T-cell (primary cell): Measurements from ENCODE around the gene ILDR2. TPM values are rescaled to one million over a fixed set of nuclear protein-coding genes. Genes with fewer than 3 reads are reported as not detected.

ENCODE experiments used
- ATAC-seq, 4 experiments: fragments of 200-7000 bp in 3 of 4; fragments of 150-1000 bp in 1 of 4; cut with Tn5 transposase; replicated peaks in 1 of 4; 1 replicate in 3 of 4; 2 replicates in 1 of 4; pipeline ENCODE4 v1.10.0; 2021; ENCODE audit warnings: moderate library complexity in 3 of 4, mild to moderate bottlenecking in 2 of 4, moderate number of reproducible peaks in 1 of 4
- CTCF ChIA-PET, 2 donors: fragments of 300-600 bp; sonication (Branson Sonifier 250); formaldehyde crosslinking; loops; one replicate each; lab custom pipeline; 2022; ENCODE audit warnings: antibody characterized with exemption in 2 of 2; lab: Charles Lee
- POLR2A ChIA-PET, 2 donors: fragments of 300-600 bp; sonication (Branson Sonifier 250); formaldehyde crosslinking; loops; one replicate each; lab custom pipeline; 2022; ENCODE audit warnings: antibody characterized with exemption in 2 of 2; lab: Charles Lee
- DNase-seq, 35 experiments: peaks; one replicate each; pipeline versions ENCODE4 v3.0.0 to v3.0.0-alpha.2; 2013 to 2023
- H3K27ac ChIP-seq: one replicate; pipeline ENCODE4 v1.5.1; 2013; ENCODE audit warnings: low read length
- H3K27me3 ChIP-seq, 2 experiments: replicated peaks in 1 of 2; 1 replicate in 1 of 2; 2 replicates in 1 of 2; pipeline versions ENCODE4 v1.6.1 to v1.7.0; 2013; ENCODE audit warnings: low read length in 1 of 2, mixed read lengths in 1 of 2; ENCODE audit not compliant: control insufficient read depth in 2 of 2, insufficient read depth in 2 of 2; ENCODE audit errors: extremely low read depth in 1 of 2
- H3K36me3 ChIP-seq, 2 donors: 1 replicate in 1 of 2; 2 replicates in 1 of 2; pipeline versions ENCODE4 v1.6.1 to v1.7.0; 2013; ENCODE audit warnings: low read length in 1 of 2; ENCODE audit not compliant: control insufficient read depth in 2 of 2, insufficient read depth in 1 of 2; ENCODE audit errors: extremely low read depth in 1 of 2
- H3K4me1 ChIP-seq, 2 experiments: 1 replicate in 1 of 2; 2 replicates in 1 of 2; pipeline versions ENCODE4 v1.6.1 to v1.7.0; 2013; ENCODE audit warnings: low read length in 2 of 2, mixed read lengths in 1 of 2; ENCODE audit not compliant: insufficient read depth in 2 of 2, control insufficient read depth in 1 of 2; ENCODE audit errors: extremely low read depth in 1 of 2
- H3K4me3 ChIP-seq, 2 donors: 1 replicate in 1 of 2; 2 replicates in 1 of 2; pipeline versions ENCODE4 v1.5.1 to v1.7.0; 2013; ENCODE audit warnings: mild to moderate bottlenecking in 2 of 2, low read length in 1 of 2, moderate library complexity in 1 of 2; ENCODE audit not compliant: control insufficient read depth in 1 of 2; ENCODE audit errors: extremely low read depth in 1 of 2
- H3K9me3 ChIP-seq: 2 replicates; pipeline ENCODE4 v1.7.0; 2013
- H3K27ac Mint-ChIP-seq, 2 donors: one replicate each; pipeline ENCODE4 v1.8.0; 2020 to 2021; ENCODE audit warnings: mild to moderate bottlenecking in 2 of 2, mixed read lengths in 2 of 2
- H3K27me3 Mint-ChIP-seq, 2 donors: one replicate each; pipeline ENCODE4 v1.8.0; 2021 to 2022; ENCODE audit warnings: mixed read lengths in 2 of 2
- H3K36me3 Mint-ChIP-seq: one replicate; pipeline ENCODE4 v1.8.0; 2021; ENCODE audit warnings: mixed read lengths
- H3K4me1 Mint-ChIP-seq, 3 donors: one replicate each; pipeline ENCODE4 v1.8.0; 2020 to 2022; ENCODE audit warnings: mixed read lengths in 3 of 3, mild to moderate bottlenecking in 1 of 3
- H3K4me3 Mint-ChIP-seq, 3 donors: one replicate each; pipeline ENCODE4 v1.8.0; 2020 to 2022; ENCODE audit warnings: mild to moderate bottlenecking in 3 of 3, mixed read lengths in 3 of 3, moderate library complexity in 3 of 3
- H3K9me3 Mint-ChIP-seq, 3 donors: one replicate each; pipeline ENCODE4 v1.8.0; 2020 to 2022; ENCODE audit warnings: mixed read lengths in 3 of 3
- WGBS: methylation state at CpG from one replicate; pipeline ENCODE4 v1.1.5; 2013; ENCODE audit warnings: missing lambda C conversion rate; ENCODE audit not compliant: insufficient coverage; 5-methylcytosine and 5-hydroxymethylcytosine counted together
- total RNA-seq, 35 experiments: library from RNA in 6 of 35; stranded (reverse) in 6 of 35; fragments of 120-200 nt in 1 of 35; gene quantifications; one replicate each; pipeline versions ENCODE4 v1.2.1 to v1.2.4 and lab custom pipeline; 2013 to 2026

Gene ILDR2
- total RNA-seq, 5 donors from 2014 or later (not counting 1 experiment from before 2014, with no cell fraction given): 0.13 to 0.61 (median 0.30) TPM

DNA sequence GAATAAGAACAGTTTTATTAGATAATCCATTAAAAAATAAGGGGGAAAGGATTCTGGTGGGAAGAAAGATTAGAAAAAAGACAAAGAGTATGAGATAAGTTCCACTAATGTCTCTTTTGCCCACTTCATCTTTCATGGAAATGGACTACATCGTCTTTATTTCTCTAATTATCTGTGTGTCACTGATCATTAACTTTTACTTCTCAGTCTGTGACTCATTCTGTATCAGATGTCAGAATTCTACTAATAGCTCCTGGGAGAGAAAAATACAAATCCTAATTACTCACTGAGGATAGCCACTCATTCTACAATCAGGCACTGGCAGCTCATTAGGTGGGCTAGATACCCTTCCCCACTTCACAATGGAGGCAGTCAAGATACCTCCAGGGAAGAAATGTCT, 41.7 kb downstream of the ILDR2 start:
- Mint-ChIP-seq H3K36me3 (no peaks in the 10 kb centered on the region), H3K4me1 (no peaks in the 10 kb centered on the region), H3K4me3 (no peak overlapping the region), H3K27ac (no peak overlapping the region), H3K9me3 (no peaks in the 10 kb centered on the region), H3K27me3 (peaks cover 8% of the 10 kb centered on the region in 2 donors)
- CTCF ChIA-PET: interaction anchor here (0.5 to 1.1 kb wide), 4 partner anchors 23 to 273 kb away, joined by 3 to 4 read pairs (median 4); no protein-coding TSS in a partner anchor
- WGBS: no CpG with 5 or more reads among the region's 1 CpG
- POLR2A ChIA-PET: no interaction called here
- Histone ChIP-seq H3K27ac (no peak overlapping the region), H3K36me3 (no peaks in the 10 kb centered on the region), H3K9me3 (no peaks in the 10 kb centered on the region), H3K4me3 (no peak overlapping the region), H3K27me3 (no peaks in the 10 kb centered on the region), H3K4me1 (no peaks in the 10 kb centered on the region)
- DNase-seq (no peak), ATAC-seq (no peak)

GRCh38 chr1:166933140-166933539, 42.2 kb downstream of the ILDR2 start:
- Histone ChIP-seq H3K36me3 (no peaks in the 10 kb centered on the region), H3K9me3 (no peaks in the 10 kb centered on the region), H3K4me3 (no peak overlapping the region), H3K27me3 (no peaks in the 10 kb centered on the region), H3K4me1 (no peaks in the 10 kb centered on the region), H3K27ac (no peak overlapping the region)
- Mint-ChIP-seq H3K4me1 (no peaks in the 10 kb centered on the region), H3K27ac (no peak overlapping the region), H3K27me3 (peaks cover 8% of the 10 kb centered on the region in 2 donors), H3K9me3 (no peaks in the 10 kb centered on the region), H3K36me3 (no peaks in the 10 kb centered on the region), H3K4me3 (no peak overlapping the region)
- POLR2A ChIA-PET: no interaction called here
- ATAC-seq (no peak), DNase-seq (no peak)
- CTCF ChIA-PET: no interaction called here

GRCh38 chr1:166929911-166930310, 45.4 kb downstream of the ILDR2 start:
- Mint-ChIP-seq H3K27ac (no peak overlapping the region), H3K4me1 (no peaks in the 10 kb centered on the region), H3K4me3 (no peak overlapping the region), H3K36me3 (no peaks in the 10 kb centered on the region), H3K9me3 (no peaks in the 10 kb centered on the region), H3K27me3 (peaks cover 1 to 3% of the 10 kb centered on the region in 2 donors)
- ATAC-seq (no peak), DNase-seq (no peak)
- no peak overlapping the region for H3K4me3 ChIP-seq
- no peaks in the 10 kb centered on the region for H3K36me3 ChIP-seq
- no peaks in the 10 kb centered on the region for H3K4me1 ChIP-seq
- no peaks in the 10 kb centered on the region for H3K27me3 ChIP-seq
- POLR2A ChIA-PET: interaction anchor here in 1 of 2 donors (0.7 kb wide), 1 partner anchor 116 kb away, joined by 3 read pairs; no protein-coding TSS in a partner anchor
- WGBS: no CpG with 5 or more reads among the region's 1 CpG
- H3K27ac ChIP-seq: no peak overlapping the region
- CTCF ChIA-PET: no interaction called here
- H3K9me3 ChIP-seq: no peaks in the 10 kb centered on the region

DNA sequence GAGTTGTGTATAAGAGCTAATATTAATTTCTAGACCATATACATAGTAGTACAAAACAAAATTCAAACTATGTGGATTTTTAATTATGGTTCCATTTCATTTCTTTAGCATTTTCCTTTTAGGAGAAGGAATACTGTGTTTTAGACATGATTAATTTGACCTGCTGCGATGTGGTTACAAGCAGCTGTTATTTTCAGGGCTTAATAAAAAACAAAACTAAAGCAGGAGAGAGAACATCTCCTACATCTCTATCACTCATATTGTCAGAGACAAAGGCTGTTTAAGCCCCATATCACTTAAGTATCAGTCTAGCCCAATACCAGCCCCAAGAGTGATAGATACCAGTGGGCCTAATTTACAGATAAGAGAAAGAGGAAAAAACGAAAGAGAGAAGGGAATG, 47.6 kb downstream of the ILDR2 start:
- H3K4me3 Mint-ChIP-seq: no peak overlapping the region
- H3K4me1 Mint-ChIP-seq: no peaks in the 10 kb centered on the region
- Histone ChIP-seq H3K4me3 (no peak overlapping the region), H3K4me1 (no peaks in the 10 kb centered on the region), H3K9me3 (no peaks in the 10 kb centered on the region), H3K27ac (no peak overlapping the region), H3K36me3 (no peaks in the 10 kb centered on the region), H3K27me3 (peaks cover 0 to 2% of the 10 kb centered on the region in 2 experiments)
- CTCF ChIA-PET: no interaction called here
- H3K9me3 Mint-ChIP-seq: no peaks in the 10 kb centered on the region
- no CpG with 5 or more reads among the region's 2 CpGs for WGBS
- POLR2A ChIA-PET: interaction anchor here in 1 of 2 donors (0.6 kb wide), 1 partner anchor 1008 kb away, joined by 3 read pairs; no protein-coding TSS in a partner anchor
- H3K27me3 Mint-ChIP-seq: peaks cover 5% of the 10 kb centered on the region in 2 donors
- ATAC-seq (no peak), DNase-seq (no peak)
- H3K27ac Mint-ChIP-seq: no peak overlapping the region
- no peaks in the 10 kb centered on the region for H3K36me3 Mint-ChIP-seq

DNA sequence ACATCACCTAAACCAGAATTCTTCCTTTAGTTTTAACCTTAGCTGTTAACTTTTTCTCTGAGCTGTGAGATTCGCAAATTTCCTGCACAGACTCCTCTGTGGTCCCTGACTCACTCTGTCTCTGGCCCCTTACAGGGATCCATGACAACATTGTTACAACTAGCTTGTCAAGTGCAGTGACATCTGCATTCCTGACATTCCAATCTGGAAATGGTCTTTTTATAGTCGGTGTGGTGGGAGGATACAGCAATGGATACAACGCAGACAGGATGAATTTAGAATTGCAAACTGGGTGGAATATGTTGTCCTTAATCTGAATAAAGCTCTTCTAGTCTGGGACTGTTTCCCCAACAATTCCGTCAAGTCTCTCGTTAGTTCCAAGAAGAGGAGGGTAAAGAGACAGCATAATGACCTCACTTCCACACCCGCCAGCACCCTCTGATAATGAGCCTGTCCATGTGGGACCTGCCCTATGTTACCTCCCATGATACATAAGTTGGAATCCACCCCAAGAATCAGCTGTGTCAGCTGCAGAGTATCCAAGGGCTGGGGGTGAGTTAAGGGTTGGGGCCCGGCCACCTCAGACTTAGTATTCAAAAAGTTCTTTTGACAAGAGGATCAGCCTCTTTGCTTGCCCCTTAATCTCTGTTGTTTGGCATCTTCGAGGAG, 49.4 kb downstream of the ILDR2 start:
- H3K36me3 Mint-ChIP-seq: no peaks in the 10 kb centered on the region
- ChIA-PET CTCF (no interaction called here), POLR2A (no interaction called here)
- peaks cover 18% of the 10 kb centered on the region in 2 donors for H3K27me3 Mint-ChIP-seq
- no peaks in the 10 kb centered on the region for H3K9me3 Mint-ChIP-seq
- H3K9me3 ChIP-seq: no peaks in the 10 kb centered on the region
- H3K27ac ChIP-seq: no peak overlapping the region
- WGBS: 95% methylated on average over 3 of the region's 8 CpGs
- peaks cover 0 to 2% (median 0%) of the 10 kb centered on the region in 3 donors for H3K4me1 Mint-ChIP-seq
- H3K27me3 ChIP-seq: peaks cover 2 to 12% of the 10 kb centered on the region in 2 experiments
- DNase-seq (no peak), ATAC-seq (no peak)
- H3K4me3 ChIP-seq: no peak overlapping the region
- H3K27ac Mint-ChIP-seq: no peak overlapping the region
- H3K4me3 Mint-ChIP-seq: no peak overlapping the region
- H3K36me3 ChIP-seq: no peaks in the 10 kb centered on the region
- no peaks in the 10 kb centered on the region for H3K4me1 ChIP-seq

- POLR2A ChIA-PET: no interaction called here
- Histone ChIP-seq H3K4me1 (peaks cover 0 to 6% of the 10 kb centered on the region in 2 experiments), H3K9me3 (no peaks in the 10 kb centered on the region), H3K27ac (no peak overlapping the region), H3K27me3 (peaks cover 2 to 18% of the 10 kb centered on the region in 2 experiments), H3K36me3 (no peaks in the 10 kb centered on the region), H3K4me3 (no peak overlapping the region)
- DNase-seq (no peak), ATAC-seq (no peak)
- H3K36me3 Mint-ChIP-seq: no peaks in the 10 kb centered on the region
- no peak overlapping the region for H3K27ac Mint-ChIP-seq
- no peak overlapping the region for H3K4me3 Mint-ChIP-seq
- WGBS: 92% methylated on average over 1 of the region's 3 CpGs
- H3K27me3 Mint-ChIP-seq: peaks cover 21 to 25% of the 10 kb centered on the region in 2 donors
- peaks cover 0 to 4% (median under 1%) of the 10 kb centered on the region in 3 donors for H3K4me1 Mint-ChIP-seq
- H3K9me3 Mint-ChIP-seq: no peaks in the 10 kb centered on the region
- CTCF ChIA-PET: no interaction called here
Measured at GRCh38 chr1:166924823-166925541, 50.4 kb downstream of the ILDR2 start.
